H1 (cell line): ENCODE results near the gene APOL5.

Experiments used
- CTCF ChIP-seq, 3 experiments: IDR thresholded peaks; 1 replicate in 2 of 3; 2 replicates in 1 of 3; pipeline versions ENCODE4 v1.5.1 to v1.6.1; 2011; ENCODE audit warnings: low read length in 3 of 3, mild to moderate bottlenecking in 3 of 3, inconsistent platforms in 2 of 3, low read depth in 1 of 3, moderate library complexity in 1 of 3; ENCODE audit not compliant: insufficient read depth in 1 of 3; ENCODE audit errors: control extremely low read depth in 1 of 3
- MAX ChIP-seq: IDR thresholded peaks from 2 replicates; pipeline ENCODE4 v1.6.1; 2012; ENCODE audit warnings: inconsistent platforms
- RNF2 ChIP-seq: fragments of 200-900, 300-1000 bp; sonication (generic); IDR thresholded peaks from 2 replicates; pipeline ENCODE4 v1.7.1; 2016; ENCODE audit warnings: borderline replicate concordance, low read depth, mild to moderate bottlenecking, antibody characterized with exemption, low read length; ENCODE audit not compliant: poor library complexity, severe bottlenecking; ENCODE audit errors: missing control alignments

GRCh38 chr22:35674335-35674734 is 43.3 kb upstream of the APOL5 start:
- TF ChIP-seq CTCF (IDR thresholded peaks at IDR 0.05; ENCODE audit: control extremely low read depth in 1 of 3, insufficient read depth in 1 of 3, low read depth in 1 of 3, low read length in 3 of 3) (no peak), MAX (no peak), RNF2 (no peak)
